Omental fat pad (tissue), 4 donors: ENCODE data around the gene CDC37L1. TPM values are rescaled to one million over a fixed set of nuclear protein-coding genes. Genes with fewer than 3 reads are reported as not detected.
"Not testable (repeated sequence)": the region's sequence is repeated elsewhere in the genome, so short reads cannot be mapped to it uniquely, and the experiment has no call there.

Experiments
- ATAC-seq: fragments of 150-250 bp; one replicate; pipeline ENCODE4 v1.9.1; 2016; ENCODE audit warnings: mild to moderate bottlenecking, moderate library complexity; ENCODE audit not compliant: low FRiP score
- DNase-seq: peaks from one replicate; pipeline ENCODE4 v3.0.0-alpha.2; 2019; ENCODE audit warnings: low spot score
- total RNA-seq, 4 donors: library from RNA; depleted of rRNA; stranded (reverse); fragments of >200 nt; gene quantifications; one replicate each; pipeline ENCODE4 v1.1.0, GENCODE V29; 2016
- TF ChIP-seq, protein P1 (sequence below), 3 donors: fragments of 450-650 bp; IDR thresholded peaks; one replicate each; pipeline ENCODE4 v1.5.1; 2016 to 2017; ENCODE audit warnings: antibody characterized with exemption in 3 of 3, mild to moderate bottlenecking in 3 of 3, moderate library complexity in 2 of 3

The CDC37L1 gene
- total RNA-seq, 4 donors from 2014 or later = 26.3 to 46.1 (median 31.2) TPM

DNA sequence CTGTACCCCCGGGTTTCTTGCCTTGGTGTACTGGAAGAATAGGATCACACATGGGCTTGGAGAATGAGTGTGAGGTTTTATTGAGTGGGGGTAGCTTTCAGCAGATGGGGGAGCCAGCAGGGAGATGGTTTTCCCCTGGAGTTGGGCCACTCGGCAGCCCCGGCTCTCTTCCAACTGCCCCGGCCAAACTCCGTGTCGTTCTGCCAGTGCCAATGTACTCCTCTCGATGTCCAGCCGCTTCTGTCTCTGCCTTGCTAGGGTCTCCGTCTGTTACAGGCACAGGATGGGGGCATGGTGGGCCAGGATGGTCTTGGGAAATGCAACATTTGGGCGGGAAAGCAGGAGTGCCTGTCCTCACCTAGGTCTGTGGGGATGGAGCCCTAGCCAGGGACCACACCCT lies 24.8 kb upstream of the CDC37L1 start:
- TF ChIP-seq, protein P1, sequence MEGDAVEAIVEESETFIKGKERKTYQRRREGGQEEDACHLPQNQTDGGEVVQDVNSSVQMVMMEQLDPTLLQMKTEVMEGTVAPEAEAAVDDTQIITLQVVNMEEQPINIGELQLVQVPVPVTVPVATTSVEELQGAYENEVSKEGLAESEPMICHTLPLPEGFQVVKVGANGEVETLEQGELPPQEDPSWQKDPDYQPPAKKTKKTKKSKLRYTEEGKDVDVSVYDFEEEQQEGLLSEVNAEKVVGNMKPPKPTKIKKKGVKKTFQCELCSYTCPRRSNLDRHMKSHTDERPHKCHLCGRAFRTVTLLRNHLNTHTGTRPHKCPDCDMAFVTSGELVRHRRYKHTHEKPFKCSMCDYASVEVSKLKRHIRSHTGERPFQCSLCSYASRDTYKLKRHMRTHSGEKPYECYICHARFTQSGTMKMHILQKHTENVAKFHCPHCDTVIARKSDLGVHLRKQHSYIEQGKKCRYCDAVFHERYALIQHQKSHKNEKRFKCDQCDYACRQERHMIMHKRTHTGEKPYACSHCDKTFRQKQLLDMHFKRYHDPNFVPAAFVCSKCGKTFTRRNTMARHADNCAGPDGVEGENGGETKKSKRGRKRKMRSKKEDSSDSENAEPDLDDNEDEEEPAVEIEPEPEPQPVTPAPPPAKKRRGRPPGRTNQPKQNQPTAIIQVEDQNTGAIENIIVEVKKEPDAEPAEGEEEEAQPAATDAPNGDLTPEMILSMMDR (IDR thresholded peaks at IDR 0.05) = no peak
- DNase-seq = no peak
- ATAC-seq = no peak

DNA sequence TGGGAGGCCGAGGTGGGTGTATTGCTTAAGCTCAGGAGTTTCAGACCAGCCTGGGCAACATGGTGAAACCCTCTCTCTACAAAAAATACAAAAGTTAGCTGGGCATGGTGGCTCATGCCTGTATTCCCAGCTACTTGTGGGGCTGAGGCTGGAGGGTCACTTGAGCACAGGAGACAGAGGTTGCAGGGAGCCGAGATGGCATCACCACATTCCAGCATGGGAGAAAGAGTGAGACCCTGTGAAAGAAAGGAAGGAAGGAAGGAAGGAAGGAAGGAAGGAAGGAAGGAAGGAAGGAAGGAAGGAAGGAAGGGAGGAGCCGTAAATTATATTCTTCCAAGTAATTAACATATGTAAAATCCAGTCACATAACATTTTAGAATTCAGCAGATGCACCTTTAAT lies 23.2 kb upstream of the CDC37L1 start:
- DNase-seq, ATAC-seq: not testable (repeated sequence)

DNA sequence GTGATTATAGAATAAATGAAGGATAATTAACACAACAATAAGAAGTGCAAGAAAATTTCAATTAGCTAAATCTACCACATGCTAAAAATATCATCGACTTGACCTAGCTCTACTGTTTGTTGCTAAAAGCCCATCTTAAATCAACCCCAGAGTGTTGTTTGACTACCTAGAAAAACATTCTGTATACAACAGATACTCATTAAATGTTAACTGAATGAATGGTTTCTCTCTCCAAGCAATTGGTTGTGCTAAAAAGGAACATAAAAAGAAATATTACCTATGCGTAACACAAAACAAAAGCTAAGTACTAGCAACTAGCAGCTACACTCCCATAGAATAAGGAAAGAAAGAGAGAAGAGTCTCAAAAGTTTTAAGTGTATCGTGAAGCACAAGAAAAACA lies 22.7 kb upstream of the CDC37L1 start:
- DNase-seq = no peak
- TF ChIP-seq, protein P1 (IDR thresholded peaks at IDR 0.05) = no peak

DNA sequence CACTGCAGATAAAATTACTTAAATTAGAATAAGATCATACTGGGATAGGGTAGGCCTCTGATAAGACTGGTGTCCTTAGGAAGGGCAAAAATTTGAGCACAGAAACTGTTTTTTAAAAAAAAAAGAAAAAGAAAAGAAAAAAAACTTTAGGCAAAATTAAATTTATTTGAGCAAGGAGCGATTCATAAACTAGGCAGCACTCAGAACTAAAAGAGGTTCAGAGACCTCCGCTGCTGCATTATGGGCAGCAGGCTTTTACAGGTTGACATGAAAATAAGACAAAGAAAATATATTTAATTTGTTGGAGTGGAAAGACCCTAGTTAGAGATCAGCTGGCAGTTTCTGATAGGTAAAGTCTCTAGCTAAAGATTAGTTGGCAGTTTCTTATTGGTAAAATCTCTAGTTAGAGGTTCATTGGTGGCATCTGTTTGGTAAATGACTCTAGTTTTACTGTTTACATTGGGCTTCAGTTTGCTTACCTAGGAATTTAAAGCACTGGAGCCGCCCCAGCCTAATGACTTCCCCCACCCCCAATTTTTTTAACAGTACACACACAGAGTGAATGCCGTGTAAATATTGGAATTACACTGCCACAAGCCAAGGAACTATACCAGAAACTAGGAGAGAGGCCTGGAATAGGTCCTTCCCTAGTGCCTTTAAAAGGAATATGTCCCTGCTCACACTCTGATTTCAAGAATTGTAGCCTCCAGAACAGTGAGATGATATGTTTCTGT lies 21.8 kb upstream of the CDC37L1 start:
- TF ChIP-seq, protein P1 (IDR thresholded peaks at IDR 0.05) = no peak

More for the DNA sequence above, 22.7 kb upstream of the CDC37L1 start:
- ATAC-seq = no peak

DNA sequence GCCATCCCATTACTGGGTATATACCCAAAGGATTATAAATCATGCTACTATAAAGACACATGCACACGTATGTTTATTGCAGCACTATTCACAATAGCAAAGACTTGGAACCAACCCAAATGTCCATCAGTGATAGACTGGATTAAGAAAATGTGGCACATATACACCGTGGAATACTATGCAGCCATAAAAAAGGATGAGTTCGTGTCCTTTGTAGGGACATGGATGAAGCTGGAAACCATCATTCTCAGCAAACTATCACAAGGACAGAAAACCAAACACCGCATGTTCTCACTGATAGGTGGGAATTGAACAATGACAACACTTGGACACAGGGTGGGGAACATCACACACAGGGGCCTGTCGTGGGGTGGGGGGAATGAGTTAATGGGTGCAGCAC lies 18.7 kb upstream of the CDC37L1 start:
- DNase-seq, ATAC-seq: not testable (repeated sequence)

More for the DNA sequence above, 21.8 kb upstream of the CDC37L1 start:
- DNase-seq (no peak), ATAC-seq (no peak)

DNA sequence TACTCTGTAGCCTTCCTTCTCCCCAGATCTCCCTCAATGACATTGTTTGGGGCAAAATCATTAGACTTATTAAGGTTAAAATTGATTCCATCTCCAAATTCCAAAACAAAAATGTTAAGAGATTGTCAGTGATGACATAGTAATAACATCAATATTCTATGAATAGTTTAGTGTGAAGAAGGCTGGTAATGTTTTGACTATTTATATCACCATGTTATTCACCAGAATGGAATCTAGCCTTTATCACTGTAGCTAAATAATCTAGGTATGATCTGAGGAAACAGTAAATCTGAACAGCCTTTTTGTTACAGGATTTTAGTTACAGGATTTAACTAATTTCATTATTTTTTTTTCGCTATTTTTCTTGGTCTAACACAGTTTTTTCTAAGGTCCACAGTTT lies 18.2 kb upstream of the CDC37L1 start:
- no peak for ATAC-seq

GRCh38 chr9:4661611-4662010 lies 17.8 kb upstream of the CDC37L1 start:
- ATAC-seq = no peak
- DNase-seq = no peak
- TF ChIP-seq, protein P1 (IDR thresholded peaks at IDR 0.05) = no peak

More for the DNA sequence above, 18.2 kb upstream of the CDC37L1 start:
- DNase-seq = no peak
- TF ChIP-seq, protein P1 (IDR thresholded peaks at IDR 0.05) = no peak
